ENCODE results near the gene FEM1A. TPM values are rescaled to one million over a fixed set of nuclear protein-coding genes. Genes with fewer than 3 reads are reported as not detected.

The FEM1A gene
- total RNA-seq, 1 donor from 2014 or later, result 12.0 TPM

- DNase-seq (ENCODE audit: extremely low spot score, unreplicated experiment), result no peak
- TF ChIP-seq CTCF (IDR thresholded peaks at IDR 0.05), result no peak
- no peak overlapping the region for H3K27ac Mint-ChIP-seq (ENCODE audit: unreplicated experiment)
- H3K4me3 Mint-ChIP-seq (ENCODE audit: unreplicated experiment), result no peak overlapping the region
- H3K36me3 Mint-ChIP-seq (ENCODE audit: unreplicated experiment), result no peaks in the 10 kb centered on the region
- H3K4me1 Mint-ChIP-seq (ENCODE audit: unreplicated experiment), result peaks cover 3% of the 10 kb centered on the region
- H3K9me3 Mint-ChIP-seq (ENCODE audit: unreplicated experiment), result no peaks in the 10 kb centered on the region
- peaks cover 15% of the 10 kb centered on the region for H3K27me3 Mint-ChIP-seq (ENCODE audit: unreplicated experiment)
Observed at GRCh38 chr19:4755459-4755858, 36.1 kb upstream of the FEM1A start.

DNA sequence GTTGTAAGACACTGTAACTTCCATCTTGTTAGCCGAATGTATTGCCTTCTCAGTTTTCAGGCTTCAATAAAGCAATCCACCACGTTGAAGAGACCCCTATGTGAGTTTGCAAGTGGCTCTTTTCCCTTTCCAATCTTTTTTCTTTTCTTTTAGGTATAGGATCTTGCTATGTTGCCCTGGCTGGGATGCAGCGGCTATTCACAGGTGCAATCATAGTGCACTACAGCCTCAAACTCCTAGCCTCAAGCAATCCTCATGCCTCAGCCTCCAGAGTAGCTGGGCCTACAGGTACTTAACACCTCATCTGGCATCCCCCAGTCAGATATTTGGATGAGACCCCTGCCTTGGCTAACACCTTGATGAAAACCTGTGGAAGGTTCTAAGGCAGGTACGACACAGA lies 33.5 kb upstream of the FEM1A start:
- no peak for TF ChIP-seq CTCF (IDR thresholded peaks at IDR 0.05)
- Mint-ChIP-seq H3K4me3 (ENCODE audit: unreplicated experiment) (no peak overlapping the region), H3K4me1 (ENCODE audit: unreplicated experiment) (peaks cover 3% of the 10 kb centered on the region), H3K9me3 (ENCODE audit: unreplicated experiment) (no peaks in the 10 kb centered on the region), H3K27me3 (ENCODE audit: unreplicated experiment) (peaks cover 23% of the 10 kb centered on the region), H3K36me3 (ENCODE audit: unreplicated experiment) (no peaks in the 10 kb centered on the region), H3K27ac (ENCODE audit: unreplicated experiment) (no peak overlapping the region)
- DNase-seq (ENCODE audit: extremely low spot score, unreplicated experiment), result no peak

GRCh38 chr19:4758659-4759058 lies 32.9 kb upstream of the FEM1A start:
- Mint-ChIP-seq H3K4me3 (ENCODE audit: unreplicated experiment) (no peak overlapping the region), H3K4me1 (ENCODE audit: unreplicated experiment) (peaks cover 3% of the 10 kb centered on the region), H3K27me3 (ENCODE audit: unreplicated experiment) (peaks cover 25% of the 10 kb centered on the region), H3K27ac (ENCODE audit: unreplicated experiment) (no peak overlapping the region), H3K9me3 (ENCODE audit: unreplicated experiment) (no peaks in the 10 kb centered on the region), H3K36me3 (ENCODE audit: unreplicated experiment) (no peaks in the 10 kb centered on the region)
- TF ChIP-seq CTCF (IDR thresholded peaks at IDR 0.05), result no peak
- no peak for DNase-seq (ENCODE audit: extremely low spot score, unreplicated experiment)

- Mint-ChIP-seq H3K4me3 (ENCODE audit: unreplicated experiment) (peak overlapping the region; percentile 45), H3K27me3 (ENCODE audit: unreplicated experiment) (peaks cover 32% of the 10 kb centered on the region), H3K36me3 (ENCODE audit: unreplicated experiment) (no peaks in the 10 kb centered on the region), H3K27ac (ENCODE audit: unreplicated experiment) (no peak overlapping the region), H3K4me1 (ENCODE audit: unreplicated experiment) (peaks cover 3% of the 10 kb centered on the region), H3K9me3 (ENCODE audit: unreplicated experiment) (no peaks in the 10 kb centered on the region)
- DNase-seq (ENCODE audit: extremely low spot score, unreplicated experiment), result peak; percentile 92
- TF ChIP-seq CTCF (IDR thresholded peaks at IDR 0.05), result no peak
Observed at GRCh38 chr19:4759388-4760284, 31.9 kb upstream of the FEM1A start.

- H3K36me3 Mint-ChIP-seq (ENCODE audit: unreplicated experiment), result no peaks in the 10 kb centered on the region
- TF ChIP-seq CTCF (IDR thresholded peaks at IDR 0.05), result no peak
- no peak for DNase-seq (ENCODE audit: extremely low spot score, unreplicated experiment)
- H3K9me3 Mint-ChIP-seq (ENCODE audit: unreplicated experiment), result no peaks in the 10 kb centered on the region
- H3K27ac Mint-ChIP-seq (ENCODE audit: unreplicated experiment), result no peak overlapping the region
- peaks cover 32% of the 10 kb centered on the region for H3K27me3 Mint-ChIP-seq (ENCODE audit: unreplicated experiment)
- H3K4me1 Mint-ChIP-seq (ENCODE audit: unreplicated experiment), result peaks cover 3% of the 10 kb centered on the region
- peak overlapping the region; percentile 56 for H3K4me3 Mint-ChIP-seq (ENCODE audit: unreplicated experiment)
Observed at GRCh38 chr19:4760285-4760650, 31.3 kb upstream of the FEM1A start.

All from osteocyte (in vitro differentiated cells).